Measurements from ENCODE around the gene UBAC2. TPM values are rescaled to one million over a fixed set of nuclear protein-coding genes. Genes with fewer than 3 reads are reported as not detected.
A peak's percentile ranks its signal among the peaks of the same experiment; 100 is the strongest.

The UBAC2 gene
- total RNA-seq, 3 donors from 2014 or later, result 57.4 to 74.2 (median 67.5) TPM

DNA sequence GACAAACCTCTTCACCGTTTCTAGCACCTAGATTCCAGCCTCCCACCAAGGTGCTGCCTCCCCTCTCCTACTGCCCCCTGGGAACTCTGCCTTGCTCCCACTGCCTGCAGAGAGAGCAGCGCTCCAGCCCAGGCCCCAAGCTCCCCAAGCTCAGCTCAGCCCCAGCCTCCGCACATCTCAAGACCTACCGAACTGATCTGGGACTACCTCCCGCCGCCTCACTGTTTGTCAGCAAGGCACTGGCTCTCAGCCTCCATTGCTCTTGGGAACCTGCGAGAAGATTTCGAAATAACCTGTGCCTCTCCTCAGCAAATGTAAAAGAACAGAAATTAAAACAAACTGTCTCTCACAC is 198.9 kb downstream of the UBAC2 start:
- no peak for ATAC-seq
- H3K9me3 ChIP-seq, result no peaks in the 10 kb centered on the region
- DNase-seq, result no peak
- H3K4me3 ChIP-seq, result no peak overlapping the region
- TF ChIP-seq, protein P1, sequence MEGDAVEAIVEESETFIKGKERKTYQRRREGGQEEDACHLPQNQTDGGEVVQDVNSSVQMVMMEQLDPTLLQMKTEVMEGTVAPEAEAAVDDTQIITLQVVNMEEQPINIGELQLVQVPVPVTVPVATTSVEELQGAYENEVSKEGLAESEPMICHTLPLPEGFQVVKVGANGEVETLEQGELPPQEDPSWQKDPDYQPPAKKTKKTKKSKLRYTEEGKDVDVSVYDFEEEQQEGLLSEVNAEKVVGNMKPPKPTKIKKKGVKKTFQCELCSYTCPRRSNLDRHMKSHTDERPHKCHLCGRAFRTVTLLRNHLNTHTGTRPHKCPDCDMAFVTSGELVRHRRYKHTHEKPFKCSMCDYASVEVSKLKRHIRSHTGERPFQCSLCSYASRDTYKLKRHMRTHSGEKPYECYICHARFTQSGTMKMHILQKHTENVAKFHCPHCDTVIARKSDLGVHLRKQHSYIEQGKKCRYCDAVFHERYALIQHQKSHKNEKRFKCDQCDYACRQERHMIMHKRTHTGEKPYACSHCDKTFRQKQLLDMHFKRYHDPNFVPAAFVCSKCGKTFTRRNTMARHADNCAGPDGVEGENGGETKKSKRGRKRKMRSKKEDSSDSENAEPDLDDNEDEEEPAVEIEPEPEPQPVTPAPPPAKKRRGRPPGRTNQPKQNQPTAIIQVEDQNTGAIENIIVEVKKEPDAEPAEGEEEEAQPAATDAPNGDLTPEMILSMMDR (IDR thresholded peaks at IDR 0.05), result no peak
- H3K4me1 ChIP-seq (ENCODE audit: low read depth), result peaks cover 5% of the 10 kb centered on the region
- intact Hi-C loops (cut with DNase I, micrococcal nuclease), result no loop called here
- H3K36me3 ChIP-seq (ENCODE audit: low read depth), result no peaks in the 10 kb centered on the region

DNA sequence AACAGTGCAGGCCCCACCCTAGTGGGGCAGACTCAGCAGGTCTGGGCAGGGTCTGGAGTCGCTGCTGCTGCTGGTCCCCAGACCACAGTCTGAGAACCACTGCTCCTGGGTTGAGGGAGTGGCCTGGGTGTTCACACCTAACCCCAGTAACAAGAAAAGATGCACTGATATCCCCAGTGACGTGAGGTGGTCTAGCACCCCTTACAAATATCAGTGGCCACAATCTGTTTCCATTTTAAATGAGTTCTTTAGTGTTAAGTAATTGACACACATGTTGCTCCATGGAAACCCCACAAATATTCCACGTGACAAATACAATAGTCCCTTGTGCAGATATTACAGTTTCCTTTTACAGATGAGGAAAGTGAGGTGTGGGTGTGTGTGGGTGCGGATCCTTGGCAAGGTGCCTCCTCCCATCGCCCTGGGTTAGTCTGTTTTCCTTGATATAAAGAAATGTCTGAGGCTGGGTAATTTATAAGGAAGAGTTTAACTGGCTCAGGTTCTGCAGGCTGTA is 202.9 kb downstream of the UBAC2 start:
- Histone ChIP-seq H3K4me1 (ENCODE audit: low read depth) (peaks cover 5% of the 10 kb centered on the region), H3K9me3 (no peaks in the 10 kb centered on the region), H3K36me3 (ENCODE audit: low read depth) (no peaks in the 10 kb centered on the region), H3K4me3 (no peak overlapping the region)
- TF ChIP-seq, protein P1 (IDR thresholded peaks at IDR 0.05), result no peak
- DNase-seq (peak in 2 of 3 donors; percentile 81 to 82), ATAC-seq (peak; percentile 93)
- intact Hi-C loops (cut with DNase I, micrococcal nuclease), result no loop called here

DNA sequence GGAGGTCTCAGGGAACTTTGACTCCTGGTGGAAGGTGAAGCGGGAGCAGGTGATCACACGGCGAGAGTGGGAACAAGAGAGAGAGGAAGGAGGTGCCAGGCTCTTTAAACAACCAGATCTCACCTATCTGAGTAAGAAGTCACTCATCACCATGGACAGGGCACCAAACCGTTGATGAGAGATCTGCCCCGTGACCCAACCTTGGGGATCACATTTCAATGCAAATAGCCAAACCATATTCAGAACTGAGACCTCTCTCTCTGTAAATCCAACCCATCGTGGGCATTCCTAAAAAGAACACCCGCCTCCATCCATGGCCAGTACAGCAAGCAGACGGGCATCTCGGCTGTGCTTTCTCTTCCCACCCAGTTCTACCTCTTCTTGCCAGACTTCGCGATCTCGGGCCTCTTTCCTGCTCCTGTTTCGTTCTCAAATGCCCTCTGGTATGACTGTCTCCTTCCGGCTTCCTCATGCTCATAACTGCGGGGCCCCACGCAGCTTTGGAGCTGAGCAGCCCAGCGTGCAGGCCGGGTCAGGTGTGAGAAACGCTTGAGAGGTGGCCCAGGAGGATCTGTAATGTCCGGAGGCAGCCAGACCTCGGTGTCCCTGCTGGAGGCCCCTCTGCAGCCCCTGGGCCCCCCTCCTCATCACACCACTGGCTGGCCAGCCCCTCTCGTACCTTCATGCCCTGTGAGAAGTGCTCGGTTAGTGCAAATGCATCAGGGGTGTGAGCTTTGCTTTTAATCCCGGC is 203.5 kb downstream of the UBAC2 start:
- no peaks in the 10 kb centered on the region for H3K9me3 ChIP-seq
- TF ChIP-seq, protein P1 (IDR thresholded peaks at IDR 0.05), result no peak
- intact Hi-C loops (cut with DNase I, micrococcal nuclease), result no loop called here
- no peaks in the 10 kb centered on the region for H3K36me3 ChIP-seq (ENCODE audit: low read depth)
- DNase-seq (no peak), ATAC-seq (peak; percentile 49)
- H3K4me3 ChIP-seq, result no peak overlapping the region
- H3K4me1 ChIP-seq (ENCODE audit: low read depth), result peaks cover 5% of the 10 kb centered on the region

DNA sequence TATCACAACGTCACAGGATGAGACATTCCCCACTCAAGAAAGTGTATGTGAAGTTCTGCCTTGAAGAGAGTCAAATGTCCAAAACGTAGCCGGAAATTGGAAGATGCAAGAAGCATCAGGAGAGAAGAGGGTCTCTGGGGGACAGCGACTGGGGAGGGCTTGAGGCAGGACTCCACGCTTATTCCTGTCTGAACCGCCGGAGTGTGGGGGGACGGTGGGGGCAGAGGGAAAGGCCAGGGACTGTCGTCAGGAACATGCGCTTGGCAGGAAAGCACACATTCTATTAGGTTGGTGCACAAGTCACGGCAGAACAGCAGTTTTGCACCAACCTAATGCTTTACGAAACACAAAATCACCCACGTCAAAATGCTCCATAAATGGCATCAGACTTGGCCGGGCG is 205.3 kb downstream of the UBAC2 start:
- no peaks in the 10 kb centered on the region for H3K9me3 ChIP-seq
- TF ChIP-seq, protein P1 (IDR thresholded peaks at IDR 0.05), result no peak
- H3K4me1 ChIP-seq (ENCODE audit: low read depth), result peaks cover 5% of the 10 kb centered on the region
- intact Hi-C loops (cut with DNase I, micrococcal nuclease), result no loop called here
- H3K4me3 ChIP-seq, result no peak overlapping the region
- no peaks in the 10 kb centered on the region for H3K36me3 ChIP-seq (ENCODE audit: low read depth)
- ATAC-seq (no peak), DNase-seq (no peak)

DNA sequence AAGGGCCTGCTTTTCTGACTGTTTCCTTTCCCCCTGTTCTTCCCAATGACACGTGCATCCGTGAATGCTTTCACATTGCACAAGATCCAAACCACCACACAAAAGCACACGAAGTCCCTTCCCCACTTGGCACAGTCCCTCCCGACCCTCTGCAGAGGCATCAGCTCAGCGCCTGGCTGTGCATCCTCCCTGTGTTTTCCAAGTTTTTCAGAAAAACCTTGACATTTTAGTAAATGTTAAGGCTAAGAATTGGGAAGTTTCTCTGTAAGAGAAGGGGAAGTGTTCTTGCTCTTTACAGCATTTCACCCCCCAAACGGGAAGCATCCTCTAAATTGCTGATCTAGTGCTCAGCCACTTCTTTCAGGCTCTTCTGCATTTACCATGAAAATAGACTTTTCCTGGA is 206.1 kb downstream of the UBAC2 start:
- DNase-seq (no peak), ATAC-seq (no peak)
- H3K9me3 ChIP-seq, result no peaks in the 10 kb centered on the region
- TF ChIP-seq, protein P1 (IDR thresholded peaks at IDR 0.05), result no peak
- H3K4me1 ChIP-seq (ENCODE audit: low read depth), result peaks cover 5% of the 10 kb centered on the region
- H3K36me3 ChIP-seq (ENCODE audit: low read depth), result no peaks in the 10 kb centered on the region
- no peak overlapping the region for H3K4me3 ChIP-seq
- intact Hi-C loops (cut with DNase I, micrococcal nuclease), result no loop called here
